OCI-LY7 (cell line): Measurements from ENCODE around the gene ZNF746.

Experiments used
- EZH2phosphoT487 ChIP-seq: fragments of 200-600 bp; sonication (generic); IDR thresholded peaks from 2 replicates; pipeline ENCODE4 v1.6.1; 2018; ENCODE audit warnings: low read depth, borderline replicate concordance, mild to moderate bottlenecking, mixed run types, antibody characterized with exemption, low read length, moderate library complexity, mixed read lengths
- TF ChIP-seq, protein P1 (sequence below): fragments of 200-600 bp; sonication (generic); conservative IDR thresholded peaks from 2 replicates; pipeline ENCODE4 v1.5.1; 2014; ENCODE audit warnings: mild to moderate bottlenecking, antibody characterized with exemption, low read length, moderate library complexity, mixed read lengths

DNA sequence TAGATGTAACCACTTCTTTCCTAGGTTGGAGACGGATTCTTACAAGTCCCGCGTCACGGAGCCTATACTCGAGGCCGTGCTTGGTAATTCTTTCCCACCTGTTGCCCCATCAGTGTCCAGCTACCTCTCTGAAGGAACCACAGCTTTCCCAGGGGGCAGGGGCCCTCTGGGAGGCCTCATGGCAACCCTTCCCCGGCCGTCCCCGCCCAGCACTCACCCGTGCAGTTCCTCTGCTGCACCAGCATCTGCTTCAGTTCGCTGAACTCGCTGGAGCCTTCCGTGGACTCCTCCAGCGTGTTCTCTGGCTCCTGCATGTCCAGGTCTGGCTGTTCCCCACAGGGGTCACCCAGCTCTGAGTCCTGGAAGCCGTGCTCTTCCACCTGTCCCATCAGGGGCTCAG is 61.3 kb downstream of the ZNF746 start:
- TF ChIP-seq, protein P1, sequence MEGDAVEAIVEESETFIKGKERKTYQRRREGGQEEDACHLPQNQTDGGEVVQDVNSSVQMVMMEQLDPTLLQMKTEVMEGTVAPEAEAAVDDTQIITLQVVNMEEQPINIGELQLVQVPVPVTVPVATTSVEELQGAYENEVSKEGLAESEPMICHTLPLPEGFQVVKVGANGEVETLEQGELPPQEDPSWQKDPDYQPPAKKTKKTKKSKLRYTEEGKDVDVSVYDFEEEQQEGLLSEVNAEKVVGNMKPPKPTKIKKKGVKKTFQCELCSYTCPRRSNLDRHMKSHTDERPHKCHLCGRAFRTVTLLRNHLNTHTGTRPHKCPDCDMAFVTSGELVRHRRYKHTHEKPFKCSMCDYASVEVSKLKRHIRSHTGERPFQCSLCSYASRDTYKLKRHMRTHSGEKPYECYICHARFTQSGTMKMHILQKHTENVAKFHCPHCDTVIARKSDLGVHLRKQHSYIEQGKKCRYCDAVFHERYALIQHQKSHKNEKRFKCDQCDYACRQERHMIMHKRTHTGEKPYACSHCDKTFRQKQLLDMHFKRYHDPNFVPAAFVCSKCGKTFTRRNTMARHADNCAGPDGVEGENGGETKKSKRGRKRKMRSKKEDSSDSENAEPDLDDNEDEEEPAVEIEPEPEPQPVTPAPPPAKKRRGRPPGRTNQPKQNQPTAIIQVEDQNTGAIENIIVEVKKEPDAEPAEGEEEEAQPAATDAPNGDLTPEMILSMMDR: no peak
- no peak for TF ChIP-seq EZH2phosphoT487
